ENCODE data around the gene WDPCP. TPM values are rescaled to one million over a fixed set of nuclear protein-coding genes. Genes with fewer than 3 reads are reported as not detected.

WDPCP gene
- total and polyA plus RNA-seq, 2 of the 4 experiments (the other 2 are of a cell fraction), result 2.2 to 10.2 TPM

GRCh38 chr2:63569740-63570139 is 18.5 kb downstream of the WDPCP start:
- Histone ChIP-seq H3K27ac (ENCODE audit: insufficient read depth, low read length) (no peak overlapping the region), H4K8ac (ENCODE audit: low read depth in 2 of 2, low read length in 2 of 2) (no peak overlapping the region), H2BK20ac (ENCODE audit: low read depth, low read length) (no peak overlapping the region), H3K4ac (ENCODE audit: low read depth, low read length) (no peak overlapping the region), H2BK120ac (ENCODE audit: low read depth, low read length) (no peak overlapping the region), H2AFZ (replicated peaks; ENCODE audit: low read length, poor library complexity) (no peak overlapping the region), H3K18ac (ENCODE audit: low read depth, low read length) (no peak overlapping the region), H2AK5ac (ENCODE audit: low read depth, low read length) (no peak overlapping the region), H3K9ac (ENCODE audit: low read depth, low read length) (no peak overlapping the region), H4K20me1 (ENCODE audit: insufficient read depth, low read length) (no peaks in the 10 kb centered on the region), H3K56ac (ENCODE audit: extremely low read depth, insufficient read depth, low read length) (no peak overlapping the region), H2BK15ac (ENCODE audit: low read depth, low read length) (no peak overlapping the region), H3K4me3 (ENCODE audit: insufficient read depth, low read depth, low read length) (no peak overlapping the region), H4K5ac (ENCODE audit: low read depth, low read length) (no peak overlapping the region), H3K4me1 (ENCODE audit: control insufficient read depth, insufficient read depth, low read length) (no peaks in the 10 kb centered on the region), H3K14ac (replicated peaks; ENCODE audit: low read depth, low read length) (no peak overlapping the region), H2BK5ac (ENCODE audit: low read depth, low read length, poor library complexity, severe bottlenecking) (no peak overlapping the region), H2AK9ac (replicated peaks; ENCODE audit: low read depth, low read length, poor library complexity) (no peak overlapping the region), H4K91ac (ENCODE audit: insufficient read depth, low read depth, low read length) (no peak overlapping the region), H3K27me3 (ENCODE audit: control insufficient read depth, insufficient read depth, low read length) (no peaks in the 10 kb centered on the region), H3K36me3 (ENCODE audit: control insufficient read depth, insufficient read depth, low read length) (no peaks in the 10 kb centered on the region), H3K4me2 (ENCODE audit: low read depth, low read length) (no peak overlapping the region), H3K9me3 (ENCODE audit: control insufficient read depth, insufficient read depth, low read length) (no peaks in the 10 kb centered on the region), H3K9me1 (ENCODE audit: insufficient read depth, low read length) (no peaks in the 10 kb centered on the region), H3K79me1 (ENCODE audit: low read depth in 1 of 2, low read length in 2 of 2) (no peaks in the 10 kb centered on the region; a peak in 1 of 4 replicates), H3K23ac (ENCODE audit: low read depth, low read length) (no peak overlapping the region)
- ChIA-PET POLR2A (ENCODE audit: unreplicated experiment) (no interaction called here), CTCF (no interaction called here)
- DNase-seq (no peak), ATAC-seq (ENCODE audit: low read depth) (no peak)
- TF ChIP-seq POLR2A (IDR thresholded peaks at IDR 0.05; ENCODE audit: low read depth, low read length) (no peak), CHD1 (IDR thresholded peaks at IDR 0.05; ENCODE audit: low read depth, low read length) (no peak), RCOR1 (IDR thresholded peaks at IDR 0.05; ENCODE audit: insufficient replicate concordance, low read length) (no peak), BHLHE40 (IDR thresholded peaks at IDR 0.05; ENCODE audit: low read depth, low read length) (no peak), MXI1 (IDR thresholded peaks at IDR 0.05; ENCODE audit: borderline replicate concordance, low read depth, low read length) (no peak), RFX5 (IDR thresholded peaks at IDR 0.05; ENCODE audit: low read depth, low read length) (no peak), FOS (IDR thresholded peaks at IDR 0.05; ENCODE audit: low read depth, low read length) (no peak), MAZ (IDR thresholded peaks at IDR 0.05; ENCODE audit: borderline replicate concordance, low read depth, low read length) (no peak), CTCF (conservative IDR thresholded peaks at IDR 0.05; ENCODE audit: low read depth, low read length) (no peak), CEBPB (IDR thresholded peaks at IDR 0.05; ENCODE audit: low read depth, low read length) (no peak), NFE2L2 (IDR thresholded peaks at IDR 0.05; ENCODE audit: low read depth, low read length) (no peak), RAD21 (IDR thresholded peaks at IDR 0.05; ENCODE audit: low read length) (no peak), MAFK (IDR thresholded peaks at IDR 0.05; ENCODE audit: low read depth, low read length) (no peak)
- intact Hi-C loops (cut with micrococcal nuclease) (no loop called here), dilution Hi-C loops (cut with HindIII; ENCODE audit: low sequenced_read_pairs, unreplicated experiment) (no loop called here), in situ Hi-C loops (cut with MboI; ENCODE audit: low sequenced_read_pairs) (no loop called here)
- BruUV-seq (replicated peaks), result no TSS peak

Data from IMR-90 (cell line).